Astrocyte of the spinal cord (primary cell): ENCODE measurements around the gene KHK.

Source experiments
- DNase-seq: peaks from one replicate; pipeline ENCODE4 v3.0.0; 2011; ENCODE audit warnings: low read depth, low spot score
- H3K4me3 ChIP-seq: 2 replicates; pipeline ENCODE4 v1.5.1; 2011; ENCODE audit warnings: low read depth, mild to moderate bottlenecking, low read length, moderate library complexity
- in situ Hi-C: cut with HindIII; loops from 2 replicates; pipeline ENCODE4 v1.10.0; 2017; ENCODE audit warnings: low sequenced_read_pairs
- TF ChIP-seq, protein P1 (sequence below): IDR thresholded peaks from 2 replicates; pipeline ENCODE4 v1.5.1; 2012; ENCODE audit warnings: low read depth, mild to moderate bottlenecking, low read length, inconsistent platforms

KHK gene

DNA sequence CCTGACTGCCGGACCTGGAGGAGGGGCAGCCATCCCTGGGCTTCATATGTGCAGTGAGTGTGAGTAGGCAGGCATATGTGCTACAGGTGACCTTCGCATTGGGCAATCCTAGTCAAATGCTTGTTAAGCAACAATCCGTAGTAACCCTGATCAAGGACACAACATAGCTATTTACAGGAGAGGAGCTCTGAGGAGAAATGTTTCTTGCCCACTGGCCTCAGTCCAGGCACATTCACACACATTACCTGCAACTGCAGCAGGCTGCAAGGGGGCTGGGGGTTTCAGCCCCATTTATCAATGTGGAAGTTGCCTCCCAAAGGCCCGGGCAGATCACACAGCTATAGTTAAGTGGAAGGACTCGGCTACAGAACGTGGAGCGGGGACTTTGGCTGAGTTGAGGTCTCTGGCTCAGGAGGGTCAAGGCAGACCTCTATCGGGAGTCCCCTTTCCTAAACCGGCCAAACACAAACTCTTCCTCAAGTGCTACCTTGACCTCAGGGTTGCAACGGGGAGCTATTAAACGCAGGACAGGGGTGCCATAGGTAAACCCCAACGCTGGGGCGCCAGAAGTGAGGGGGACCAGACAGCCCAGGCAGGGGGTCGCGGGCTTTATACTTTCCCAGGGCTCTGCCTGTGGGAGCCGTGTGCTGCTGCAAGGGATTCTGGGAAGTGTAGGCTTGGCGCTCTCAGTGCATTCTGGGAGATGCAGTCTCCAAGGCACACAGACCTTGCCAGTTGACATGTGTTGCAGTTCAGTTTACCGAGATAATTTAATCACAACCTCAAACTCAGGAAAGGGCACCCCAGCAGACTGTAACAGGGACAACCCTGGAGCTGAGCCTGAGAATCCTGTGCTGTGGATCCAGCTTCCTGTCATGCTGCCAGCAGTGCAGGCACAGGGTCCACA is 9.4 kb downstream of the KHK start:
- in situ Hi-C loops = no loop called here
- H3K4me3 ChIP-seq = peak overlapping the region; percentile 16
- TF ChIP-seq, protein P1, sequence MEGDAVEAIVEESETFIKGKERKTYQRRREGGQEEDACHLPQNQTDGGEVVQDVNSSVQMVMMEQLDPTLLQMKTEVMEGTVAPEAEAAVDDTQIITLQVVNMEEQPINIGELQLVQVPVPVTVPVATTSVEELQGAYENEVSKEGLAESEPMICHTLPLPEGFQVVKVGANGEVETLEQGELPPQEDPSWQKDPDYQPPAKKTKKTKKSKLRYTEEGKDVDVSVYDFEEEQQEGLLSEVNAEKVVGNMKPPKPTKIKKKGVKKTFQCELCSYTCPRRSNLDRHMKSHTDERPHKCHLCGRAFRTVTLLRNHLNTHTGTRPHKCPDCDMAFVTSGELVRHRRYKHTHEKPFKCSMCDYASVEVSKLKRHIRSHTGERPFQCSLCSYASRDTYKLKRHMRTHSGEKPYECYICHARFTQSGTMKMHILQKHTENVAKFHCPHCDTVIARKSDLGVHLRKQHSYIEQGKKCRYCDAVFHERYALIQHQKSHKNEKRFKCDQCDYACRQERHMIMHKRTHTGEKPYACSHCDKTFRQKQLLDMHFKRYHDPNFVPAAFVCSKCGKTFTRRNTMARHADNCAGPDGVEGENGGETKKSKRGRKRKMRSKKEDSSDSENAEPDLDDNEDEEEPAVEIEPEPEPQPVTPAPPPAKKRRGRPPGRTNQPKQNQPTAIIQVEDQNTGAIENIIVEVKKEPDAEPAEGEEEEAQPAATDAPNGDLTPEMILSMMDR = no peak
- peak; percentile 44 for DNase-seq

DNA sequence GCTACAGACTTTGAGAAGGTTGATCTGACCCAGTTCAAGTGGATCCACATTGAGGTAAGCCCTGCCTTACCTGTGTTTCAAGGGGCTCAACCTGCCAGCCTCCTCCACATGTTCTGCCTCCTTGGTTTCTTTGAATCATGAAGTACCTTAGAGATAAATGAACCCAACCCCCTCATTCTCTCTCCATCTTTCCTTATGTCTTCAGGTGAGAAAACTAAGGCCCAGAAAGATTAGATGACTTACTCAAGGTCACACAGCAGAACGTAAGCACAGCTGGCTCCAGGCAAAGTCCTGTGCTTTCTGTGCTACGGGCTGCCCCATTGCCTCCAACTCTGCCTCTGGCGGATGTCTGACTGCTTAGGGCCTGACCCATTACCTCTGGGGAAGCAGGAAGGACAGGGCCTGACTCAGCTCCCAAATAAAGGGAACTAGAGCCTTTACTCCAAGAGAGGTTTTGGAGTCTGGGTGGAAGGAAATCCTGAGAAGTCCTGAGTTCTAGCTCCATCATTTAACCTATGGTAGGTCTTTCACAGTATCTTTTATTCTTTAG is 10.3 kb downstream of the KHK start:
- H3K4me3 ChIP-seq = no peak overlapping the region
- no peak for DNase-seq
- TF ChIP-seq, protein P1 = no peak
- in situ Hi-C loops = no loop called here

DNA sequence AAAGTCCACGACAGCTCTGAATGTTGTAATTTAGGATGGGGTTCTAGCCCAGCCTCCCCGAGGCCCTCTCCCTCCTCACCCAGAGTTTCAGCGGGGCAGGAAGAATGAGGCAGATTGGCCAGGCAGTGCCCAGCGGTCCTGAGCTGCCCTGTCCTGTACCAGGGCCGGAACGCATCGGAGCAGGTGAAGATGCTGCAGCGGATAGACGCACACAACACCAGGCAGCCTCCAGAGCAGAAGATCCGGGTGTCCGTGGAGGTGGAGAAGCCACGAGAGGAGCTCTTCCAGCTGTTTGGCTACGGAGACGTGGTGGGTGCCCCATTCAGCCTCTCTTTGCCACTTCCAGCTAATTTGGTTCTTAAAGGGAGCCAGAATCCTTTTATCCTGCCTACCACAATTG is 10.8 kb downstream of the KHK start:
- H3K4me3 ChIP-seq = no peak overlapping the region
- in situ Hi-C loops = no loop called here
- TF ChIP-seq, protein P1 = no peak
- no peak for DNase-seq

DNA sequence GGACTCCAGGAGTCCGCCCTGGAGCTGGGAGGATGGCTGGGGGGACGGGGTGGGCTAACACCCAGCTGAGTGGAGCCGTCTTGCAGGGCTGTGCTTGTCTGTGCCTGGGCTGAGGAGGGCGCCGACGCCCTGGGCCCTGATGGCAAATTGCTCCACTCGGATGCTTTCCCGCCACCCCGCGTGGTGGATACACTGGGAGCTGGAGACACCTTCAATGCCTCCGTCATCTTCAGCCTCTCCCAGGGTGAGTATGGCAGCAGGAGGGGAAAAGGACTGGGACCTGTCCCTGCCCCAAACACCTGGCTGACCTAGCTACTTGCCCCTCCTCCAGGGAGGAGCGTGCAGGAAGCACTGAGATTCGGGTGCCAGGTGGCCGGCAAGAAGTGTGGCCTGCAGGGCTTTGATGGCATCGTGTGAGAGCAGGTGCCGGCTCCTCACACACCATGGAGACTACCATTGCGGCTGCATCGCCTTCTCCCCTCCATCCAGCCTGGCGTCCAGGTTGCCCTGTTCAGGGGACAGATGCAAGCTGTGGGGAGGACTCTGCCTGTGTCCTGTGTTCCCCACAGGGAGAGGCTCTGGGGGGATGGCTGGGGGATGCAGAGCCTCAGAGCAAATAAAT is 12.9 kb downstream of the KHK start:
- TF ChIP-seq, protein P1 = no peak
- no peak overlapping the region for H3K4me3 ChIP-seq
- DNase-seq = no peak
- in situ Hi-C loops = no loop called here

DNA sequence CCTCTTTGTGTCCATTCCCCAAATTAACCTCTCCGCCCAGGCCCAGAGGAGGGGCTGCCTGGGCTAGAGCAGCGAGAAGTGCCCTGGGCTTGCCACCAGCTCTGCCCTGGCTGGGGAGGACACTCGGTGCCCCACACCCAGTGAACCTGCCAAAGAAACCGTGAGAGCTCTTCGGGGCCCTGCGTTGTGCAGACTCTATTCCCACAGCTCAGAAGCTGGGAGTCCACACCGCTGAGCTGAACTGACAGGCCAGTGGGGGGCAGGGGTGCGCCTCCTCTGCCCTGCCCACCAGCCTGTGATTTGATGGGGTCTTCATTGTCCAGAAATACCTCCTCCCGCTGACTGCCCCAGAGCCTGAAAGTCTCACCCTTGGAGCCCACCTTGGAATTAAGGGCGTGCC is 13.5 kb downstream of the KHK start:
- no peak overlapping the region for H3K4me3 ChIP-seq
- in situ Hi-C loops = loop anchor here (25.0 kb wide), 1 partner anchor 162 kb away; the partner anchor contains the start of gene SLC30A3
- TF ChIP-seq, protein P1 = no peak
- DNase-seq = no peak

DNA sequence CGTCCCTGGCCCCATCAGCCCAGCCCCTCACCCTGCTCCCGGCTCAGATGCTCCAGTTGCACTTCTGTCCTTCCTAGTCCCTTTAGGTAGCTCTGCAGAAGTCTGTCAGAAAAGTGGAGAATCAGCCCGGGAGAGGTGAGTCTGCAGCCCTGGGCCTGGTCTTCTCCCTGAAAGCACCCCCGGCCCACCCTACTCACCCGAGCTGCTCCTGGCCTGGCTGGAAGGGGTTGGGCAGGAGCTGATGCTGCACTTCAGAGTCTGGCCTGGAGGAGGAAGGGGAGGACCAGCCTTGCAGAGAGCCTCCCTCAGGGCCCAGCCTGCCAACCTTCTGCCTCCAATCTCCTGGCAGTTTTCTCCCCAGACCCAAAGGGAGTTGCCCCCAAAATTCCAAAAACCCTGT is 15.8 kb downstream of the KHK start:
- TF ChIP-seq, protein P1 = no peak
- in situ Hi-C loops = loop anchor here (25.0 kb wide), 1 partner anchor 160 kb away; the partner anchor contains the start of gene SLC30A3
- DNase-seq = no peak

More for the DNA sequence above, 15.8 kb downstream of the KHK start:
- no peak overlapping the region for H3K4me3 ChIP-seq
